GM12878 (cell line): Measurements from ENCODE around the gene KIRREL3. TPM values are rescaled to one million over a fixed set of nuclear protein-coding genes. Genes with fewer than 3 reads are reported as not detected.

Experiments
- ATAC-seq: fragments of 200-7000 bp; cut with Tn5 transposase; 3 replicates; pipeline ENCODE4 v1.9.1; 2020; ENCODE audit warnings: mild to moderate bottlenecking, moderate library complexity
- BruUV-seq: library from RNA; stranded (reverse); fragments of 400-500 nt; replicated peaks from 2 replicates; lab custom pipeline; 2021; lab: Mats Ljungman, UMichigan
- CTCF ChIA-PET: fragments of 300-600 bp; sonication (Branson Sonifier 250); formaldehyde crosslinking; extraction: SDS; loops from one replicate; lab custom pipeline; 2021; ENCODE audit warnings: inconsistent platforms; lab: Yijun Ruan, JAX
- POLR2A ChIA-PET: fragments of 350-600 bp; formaldehyde crosslinking; extraction: SDS; loops from one replicate; lab custom pipeline; 2021; ENCODE audit warnings: inconsistent platforms; lab: Charles Lee
- RAD21 ChIA-PET: fragments of 300-600 bp; sonication (Branson Sonifier 250); formaldehyde crosslinking; loops from one replicate; lab custom pipeline; 2023; ENCODE audit warnings: antibody characterized with exemption; ENCODE audit not compliant: unreplicated experiment; lab: Charles Lee
- SMC1A ChIA-PET: fragments of 300-600 bp; sonication (Branson Sonifier 250); formaldehyde crosslinking; loops from one replicate; lab custom pipeline; 2023; ENCODE audit not compliant: unreplicated experiment, uncharacterized antibody; lab: Charles Lee
- DNase-seq: peaks from one replicate; pipeline ENCODE4 v3.0.0-alpha.2; 2011; ENCODE audit warnings: low read depth, low spot score
- FAIRE-seq: peaks from 3 replicates; lab custom pipeline; 2011; peaks lifted over from hg19 to GRCh38; lab: Jason Lieb, UNC
- H2AFZ ChIP-seq: 2 replicates; pipeline ENCODE4 v1.6.0; 2011; ENCODE audit warnings: low read depth, low read length, control low read depth; ENCODE audit not compliant: control insufficient read depth
- H3K27ac ChIP-seq: 2 replicates; pipeline ENCODE4 v1.5.1; 2011; ENCODE audit warnings: control low read depth; ENCODE audit not compliant: control insufficient read depth, insufficient read depth
- H3K27me3 ChIP-seq, 2 experiments: replicated peaks in 1 of 2; 2 replicates each; pipeline versions ENCODE4 v1.6.0 to v1.6.1; 2011; ENCODE audit warnings: low read length in 1 of 2; ENCODE audit not compliant: control insufficient read depth in 2 of 2, insufficient read depth in 2 of 2
- H3K36me3 ChIP-seq, 2 experiments: 2 replicates each; pipeline ENCODE4 v1.5.1; 2011; ENCODE audit warnings: low read length in 1 of 2; ENCODE audit not compliant: control insufficient read depth in 2 of 2, insufficient read depth in 2 of 2
- H3K4me1 ChIP-seq: 2 replicates; pipeline ENCODE4 v1.6.1; 2011; ENCODE audit warnings: mild to moderate bottlenecking, low read length, moderate library complexity, mixed read lengths; ENCODE audit not compliant: control insufficient read depth, insufficient read depth
- H3K4me2 ChIP-seq: 2 replicates; pipeline ENCODE4 v1.6.0; 2011; ENCODE audit warnings: control low read depth; ENCODE audit not compliant: control insufficient read depth, insufficient read depth
- H3K4me3 ChIP-seq: fragments of 200-600 bp; sonication (generic); 2 replicates; pipeline ENCODE4 v1.5.1; 2016
- H3K79me2 ChIP-seq: 2 replicates; pipeline ENCODE4 v1.6.0; 2011; ENCODE audit warnings: low read length; ENCODE audit not compliant: control insufficient read depth, insufficient read depth
- H3K9ac ChIP-seq: 2 replicates; pipeline ENCODE4 v1.8.0; 2011; ENCODE audit warnings: low read length, control low read depth, mixed read lengths; ENCODE audit not compliant: control insufficient read depth, insufficient read depth
- H3K9me3 ChIP-seq: replicated peaks from 3 replicates; pipeline ENCODE4 v1.5.1; 2011; ENCODE audit warnings: mild to moderate bottlenecking, low read length; ENCODE audit not compliant: control insufficient read depth, insufficient read depth
- H4K20me1 ChIP-seq: 2 replicates; pipeline ENCODE4 v1.6.0; 2011; ENCODE audit not compliant: control insufficient read depth, insufficient read depth
- EED ChIP-seq: sonication (generic); IDR thresholded peaks from 2 replicates; pipeline ENCODE4 v1.6.1; 2016; ENCODE audit warnings: antibody characterized with exemption, low read depth
- IKZF1 ChIP-seq: fragments of 450-650 bp; conservative IDR thresholded peaks from 2 replicates; pipeline ENCODE4 v1.6.1; 2017; ENCODE audit warnings: antibody characterized with exemption, mild to moderate bottlenecking
- IRF4 ChIP-seq: IDR thresholded peaks from 2 replicates; pipeline ENCODE4 v1.6.1; 2011; ENCODE audit warnings: low read depth, low read length
- KAT2A ChIP-seq: conservative IDR thresholded peaks from 2 replicates; pipeline ENCODE4 v1.6.1; 2011; ENCODE audit warnings: low read depth, low read length; ENCODE audit not compliant: control insufficient read depth
- KDM1A ChIP-seq: fragments of 200-600 bp; sonication (generic); IDR thresholded peaks from 2 replicates; pipeline ENCODE4 v1.6.1; 2016; ENCODE audit warnings: borderline replicate concordance
- PAX5 ChIP-seq: IDR thresholded peaks from 2 replicates; pipeline ENCODE4 v1.6.1; 2011; ENCODE audit warnings: low read depth, low read length, borderline replicate concordance
- PBX3 ChIP-seq: IDR thresholded peaks from 2 replicates; pipeline ENCODE4 v1.6.1; 2011; ENCODE audit warnings: mild to moderate bottlenecking, low read depth, low read length, moderate library complexity; ENCODE audit not compliant: insufficient replicate concordance
- RBBP5 ChIP-seq: fragments of 200-600 bp; sonication (generic); conservative IDR thresholded peaks from 2 replicates; pipeline ENCODE4 v1.6.1; 2016
- RELB ChIP-seq: fragments of 450-650 bp; IDR thresholded peaks from 2 replicates; pipeline ENCODE4 v1.6.1; 2017; ENCODE audit warnings: low read depth, mild to moderate bottlenecking, moderate library complexity
- SMAD5 ChIP-seq: IDR thresholded peaks from 2 replicates; pipeline ENCODE4 v1.6.1; 2016; ENCODE audit warnings: antibody characterized with exemption, low read depth
- SP1 ChIP-seq: IDR thresholded peaks from one replicate; pipeline ENCODE4 v1.6.1; 2011; ENCODE audit warnings: low read depth, low read length
- SUZ12 ChIP-seq: fragments of 200-600 bp; sonication (generic); IDR thresholded peaks from one replicate; pipeline ENCODE4 v1.6.1; 2018; ENCODE audit warnings: antibody characterized with exemption, mild to moderate bottlenecking; ENCODE audit not compliant: unreplicated experiment
- YBX1 ChIP-seq: fragments of 450-650 bp; IDR thresholded peaks from 2 replicates; pipeline ENCODE4 v1.6.1; 2016; ENCODE audit warnings: antibody characterized with exemption
- ZNF384 ChIP-seq: IDR thresholded peaks from 2 replicates; pipeline ENCODE4 v1.6.1; 2012; ENCODE audit warnings: low read depth, mild to moderate bottlenecking, low read length, improper control_type of control experiment, borderline replicate concordance
- WGBS: methylation state at CpG from one replicate; pipeline ENCODE4 v1.1.6; 2016; ENCODE audit warnings: low lambda C conversion rate; ENCODE audit not compliant: insufficient replicate concordance, insufficient coverage; ENCODE audit errors: missing lambda C conversion rate; 5-methylcytosine and 5-hydroxymethylcytosine counted together
- in situ Hi-C: fragments of 300-500 bp; cut with MboI; formaldehyde crosslinking; loops from 9 replicates; pipeline ENCODE4 v1.14.3; 2018; ENCODE audit warnings: mixed read lengths
- intact Hi-C: fragments of 100-400 bp; cut with micrococcal nuclease; formaldehyde crosslinking; loops from one replicate; pipeline ENCODE4 v1.14.2; 2022; ENCODE audit not compliant: unreplicated experiment
- polyA plus RNA-seq, 11 experiments: library from polyadenylated mRNA; depleted of rRNA in 4 of 11; unstranded in 6 of 11; stranded (reverse) in 5 of 11; fragments of >200 nt; fragmentation: Nextera tagmentation in 4 of 11; fragmentation: Illumina TruSeq in 1 of 11; extraction: Ambion mirVana in 4 of 11; extraction: Trizol in 1 of 11; gene quantifications; 1 replicate in 1 of 11; 2 replicates in 10 of 11; pipeline versions ENCODE4 v1.2.1 to v1.2.3, GENCODE V29; 2011 to 2016; ENCODE audit warnings: inconsistent platforms in 2 of 11, missing spikeins in 2 of 11, low read depth in 1 of 11
- total RNA-seq, 4 experiments: library from RNA; depleted of rRNA in 3 of 4; stranded (reverse); fragments of >200 nt in 3 of 4; fragmentation: Illumina TruSeq in 1 of 4; extraction: Trizol in 1 of 4; gene quantifications; 2 replicates each; pipeline versions ENCODE4 v1.2.1 to v1.2.3, GENCODE V29; 2013 to 2021

The KIRREL3 gene
- total and polyA plus RNA-seq, 10 of the 15 experiments (the other 5 are each of a cell fraction or from before 2014, with no cell fraction given) = under 0.01 TPM; not detected in 9

- no peak for DNase-seq
- no TSS peak for BruUV-seq
- ChIA-PET CTCF (no interaction called here), SMC1A (no interaction called here), RAD21 (no interaction called here), POLR2A (no interaction called here)
- Histone ChIP-seq H3K79me2 (no peaks in the 10 kb centered on the region), H3K9ac (no peak overlapping the region), H3K4me2 (no peak overlapping the region), H3K9me3 (no peaks in the 10 kb centered on the region), H3K36me3 (no peaks in the 10 kb centered on the region), H4K20me1 (no peaks in the 10 kb centered on the region), H3K4me1 (no peaks in the 10 kb centered on the region), H3K27ac (no peak overlapping the region), H3K4me3 (no peak overlapping the region), H3K27me3 (0 out of 4 replicates have a peak, but pooled peaks cover 0 to 4% of the 10 kb centered on the region in 2 experiments), H2AFZ (no peak overlapping the region)
- TF ChIP-seq YBX1 (no peak), EED (no peak), SMAD5 (no peak), SUZ12 (no peak), ZNF384 (no peak), RELB (no peak), KDM1A (no peak), KAT2A (no peak), PBX3 (no peak), SP1 (no peak), PAX5 (no peak), RBBP5 (no peak), IKZF1 (no peak), IRF4 (no peak)
- intact Hi-C loops = no loop called here
- no peak for FAIRE-seq
- WGBS = 0% methylated on average over 1 of the region's 1 CpG
- no peak for ATAC-seq
- in situ Hi-C loops = no loop called here
Measured at GRCh38 chr11:126753990-126754389, 246.6 kb downstream of the KIRREL3 start.
